OCI-LY1 (cell line): ENCODE data around the gene KDM5B.

Experiments used
- H2AFZ ChIP-seq: fragments of 200-600 bp; sonication (generic), shearing (Covaris generic); 2 replicates; pipeline ENCODE4 v1.6.0; 2014; ENCODE audit warnings: antibody characterized with exemption, mild to moderate bottlenecking, low read length
- H3F3A ChIP-seq: fragments of 200-600 bp; sonication (generic), shearing (Covaris generic); 2 replicates; pipeline ENCODE4 v1.6.0; 2014; ENCODE audit warnings: mild to moderate bottlenecking, antibody characterized with exemption, low read length, moderate library complexity; ENCODE audit not compliant: insufficient read depth
- H3K27ac ChIP-seq: fragments of 200-600 bp; sonication (generic); 2 replicates; pipeline ENCODE4 v1.5.1; 2014; ENCODE audit warnings: low read length, mixed run types, mild to moderate bottlenecking, low read depth; ENCODE audit not compliant: poor library complexity, severe bottlenecking
- H3K27me3 ChIP-seq: fragments of 200-600 bp; sonication (generic); 2 replicates; pipeline ENCODE4 v1.6.0; 2014; ENCODE audit warnings: antibody characterized with exemption, mild to moderate bottlenecking, low read length, moderate library complexity; ENCODE audit not compliant: insufficient read depth
- H3K36me3 ChIP-seq: fragments of 200-600 bp; sonication (generic); 2 replicates; pipeline ENCODE4 v1.6.1; 2014; ENCODE audit warnings: mild to moderate bottlenecking, antibody characterized with exemption, low read length, moderate library complexity, mixed read lengths; ENCODE audit not compliant: insufficient read depth
- H3K4me1 ChIP-seq: fragments of 200-600 bp; sonication (generic); 2 replicates; pipeline ENCODE4 v1.5.1; 2014; ENCODE audit warnings: mild to moderate bottlenecking, low read length, moderate library complexity; ENCODE audit not compliant: insufficient read depth, severe bottlenecking
- H3K4me2 ChIP-seq: fragments of 200-600 bp; sonication (generic), shearing (Covaris generic); 2 replicates; pipeline ENCODE4 v1.6.1; 2014; ENCODE audit warnings: low read length
- H3K4me3 ChIP-seq: fragments of 200-600 bp; sonication (generic); 2 replicates; pipeline ENCODE4 v1.5.1; 2014; ENCODE audit warnings: low read length, low read depth, mild to moderate bottlenecking, mixed read lengths; ENCODE audit not compliant: poor library complexity, severe bottlenecking
- H3K79me2 ChIP-seq: fragments of 200-600 bp; shearing (Covaris generic); 2 replicates; pipeline ENCODE4 v1.6.1; 2016; ENCODE audit warnings: mixed run types, low read length, mixed read lengths; ENCODE audit not compliant: insufficient read depth
- H3K9ac ChIP-seq: fragments of 200-600 bp; sonication (generic), shearing (Covaris generic); 2 replicates; pipeline ENCODE4 v1.6.1; 2014; ENCODE audit warnings: mild to moderate bottlenecking, low read length, mixed read lengths
- H3K9me2 ChIP-seq: fragments of 200-600 bp; sonication (generic), shearing (Covaris generic); 2 replicates; pipeline ENCODE4 v1.6.1; 2014; ENCODE audit warnings: low read depth, mild to moderate bottlenecking, low read length, mixed read lengths
- H3K9me3 ChIP-seq: fragments of 200-600 bp; shearing (Covaris generic); 2 replicates; pipeline ENCODE4 v1.6.1; 2014; ENCODE audit warnings: low read length, mixed read lengths
- H4K20me1 ChIP-seq: fragments of 200-600 bp; sonication (generic), shearing (Covaris generic); 2 replicates; pipeline ENCODE4 v1.6.0; 2016; ENCODE audit warnings: mild to moderate bottlenecking, low read length; ENCODE audit not compliant: insufficient read depth
- EZH2 ChIP-seq: fragments of 200-600 bp; sonication (generic), shearing (Covaris generic); IDR thresholded peaks from 2 replicates; pipeline ENCODE4 v1.8.0; 2017; ENCODE audit warnings: borderline replicate concordance, mixed run types, mild to moderate bottlenecking, antibody characterized with exemption, low read length, moderate library complexity, mixed read lengths
- TF ChIP-seq, protein P1 (sequence below): fragments of 200-600 bp; sonication (generic), shearing (Covaris generic); IDR thresholded peaks from 2 replicates; pipeline ENCODE4 v1.5.1; 2017; ENCODE audit warnings: mild to moderate bottlenecking, antibody characterized with exemption, low read length, moderate library complexity, mixed read lengths

Gene KDM5B

DNA sequence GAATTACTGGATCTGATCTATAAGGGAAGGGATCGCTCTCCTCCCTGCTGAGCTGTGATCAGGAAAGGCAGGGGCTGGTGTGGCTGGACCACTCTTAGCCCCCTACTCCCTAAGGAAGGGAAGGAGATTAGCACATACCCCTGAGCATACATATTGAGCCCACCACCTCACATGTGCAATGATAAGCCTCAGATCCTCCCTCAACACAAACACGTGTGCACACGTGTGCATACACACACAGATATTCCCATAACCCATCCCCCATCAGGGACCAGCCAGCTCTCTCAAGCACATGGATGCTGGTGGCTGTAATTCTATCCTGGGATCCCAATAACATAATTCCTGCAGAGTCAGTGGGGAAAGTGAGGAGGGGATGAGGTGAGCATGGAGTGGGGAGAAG, 119.1 kb downstream of the KDM5B start:
- H3F3A ChIP-seq, result no peaks in the 10 kb centered on the region
- H3K9me3 ChIP-seq, result no peaks in the 10 kb centered on the region
- no peak overlapping the region for H3K27ac ChIP-seq
- no peaks in the 10 kb centered on the region for H3K36me3 ChIP-seq
- H4K20me1 ChIP-seq, result no peaks in the 10 kb centered on the region; the same call in 1 of the 2 replicates
- H3K27me3 ChIP-seq, result no peaks in the 10 kb centered on the region
- no peak for TF ChIP-seq EZH2
- TF ChIP-seq, protein P1, sequence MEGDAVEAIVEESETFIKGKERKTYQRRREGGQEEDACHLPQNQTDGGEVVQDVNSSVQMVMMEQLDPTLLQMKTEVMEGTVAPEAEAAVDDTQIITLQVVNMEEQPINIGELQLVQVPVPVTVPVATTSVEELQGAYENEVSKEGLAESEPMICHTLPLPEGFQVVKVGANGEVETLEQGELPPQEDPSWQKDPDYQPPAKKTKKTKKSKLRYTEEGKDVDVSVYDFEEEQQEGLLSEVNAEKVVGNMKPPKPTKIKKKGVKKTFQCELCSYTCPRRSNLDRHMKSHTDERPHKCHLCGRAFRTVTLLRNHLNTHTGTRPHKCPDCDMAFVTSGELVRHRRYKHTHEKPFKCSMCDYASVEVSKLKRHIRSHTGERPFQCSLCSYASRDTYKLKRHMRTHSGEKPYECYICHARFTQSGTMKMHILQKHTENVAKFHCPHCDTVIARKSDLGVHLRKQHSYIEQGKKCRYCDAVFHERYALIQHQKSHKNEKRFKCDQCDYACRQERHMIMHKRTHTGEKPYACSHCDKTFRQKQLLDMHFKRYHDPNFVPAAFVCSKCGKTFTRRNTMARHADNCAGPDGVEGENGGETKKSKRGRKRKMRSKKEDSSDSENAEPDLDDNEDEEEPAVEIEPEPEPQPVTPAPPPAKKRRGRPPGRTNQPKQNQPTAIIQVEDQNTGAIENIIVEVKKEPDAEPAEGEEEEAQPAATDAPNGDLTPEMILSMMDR, result no peak
- H3K9me2 ChIP-seq, result no peaks in the 10 kb centered on the region
- no peak overlapping the region for H3K4me3 ChIP-seq
- no peak overlapping the region for H3K4me2 ChIP-seq
- H2AFZ ChIP-seq, result no peak overlapping the region
- no peaks in the 10 kb centered on the region for H3K4me1 ChIP-seq
- H3K9ac ChIP-seq, result no peak overlapping the region
- H3K79me2 ChIP-seq, result no peaks in the 10 kb centered on the region

GRCh38 chr1:202688401-202688800, 119.8 kb downstream of the KDM5B start:
- no peaks in the 10 kb centered on the region for H3K9me3 ChIP-seq
- H3K36me3 ChIP-seq, result no peaks in the 10 kb centered on the region
- no peaks in the 10 kb centered on the region; the same call in 1 of the 2 replicates for H4K20me1 ChIP-seq
- no peaks in the 10 kb centered on the region for H3K27me3 ChIP-seq
- H2AFZ ChIP-seq, result no peak overlapping the region
- H3K27ac ChIP-seq, result no peak overlapping the region
- H3K4me2 ChIP-seq, result no peak overlapping the region
- TF ChIP-seq EZH2, result no peak
- TF ChIP-seq, protein P1, result no peak
- no peaks in the 10 kb centered on the region for H3K9me2 ChIP-seq
- H3K9ac ChIP-seq, result no peak overlapping the region
- no peaks in the 10 kb centered on the region for H3K79me2 ChIP-seq
- no peaks in the 10 kb centered on the region for H3F3A ChIP-seq
- H3K4me1 ChIP-seq, result no peaks in the 10 kb centered on the region
- no peak overlapping the region for H3K4me3 ChIP-seq

DNA sequence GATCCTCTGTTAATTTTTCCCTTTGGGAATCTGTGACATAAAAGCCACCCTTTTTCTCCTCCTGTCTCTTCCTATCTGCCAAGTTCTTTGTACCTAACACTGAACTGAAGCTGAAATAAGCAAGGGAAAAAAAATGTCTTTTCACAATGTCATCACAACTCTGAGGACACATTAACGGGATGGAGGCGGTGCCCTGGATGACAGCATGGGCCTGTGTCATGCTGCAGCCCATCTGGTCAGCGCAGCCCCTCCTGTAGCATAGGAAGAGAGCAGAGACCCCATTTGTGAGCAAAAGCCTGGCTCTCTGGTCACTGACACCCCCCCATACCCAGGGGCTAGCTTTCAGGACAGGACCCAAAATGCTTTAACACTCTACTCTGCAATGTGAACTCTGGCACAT, 120.4 kb downstream of the KDM5B start:
- Histone ChIP-seq H3K9me2 (no peaks in the 10 kb centered on the region), H2AFZ (no peak overlapping the region), H3K9me3 (no peaks in the 10 kb centered on the region), H3K36me3 (no peaks in the 10 kb centered on the region), H3K4me3 (no peak overlapping the region), H3F3A (no peaks in the 10 kb centered on the region), H3K79me2 (no peaks in the 10 kb centered on the region), H3K9ac (no peak overlapping the region), H3K27me3 (no peaks in the 10 kb centered on the region), H3K27ac (no peak overlapping the region), H3K4me2 (no peak overlapping the region), H4K20me1 (no peaks in the 10 kb centered on the region; the same call in 1 of the 2 replicates), H3K4me1 (no peaks in the 10 kb centered on the region)
- no peak for TF ChIP-seq EZH2
- TF ChIP-seq, protein P1, result no peak
